HG03442 (cell line): ENCODE data around the gene PDIA5.

Source experiments
- ATAC-seq: cut with Tn5 transposase; IDR thresholded peaks from one replicate; pipeline ENCODE4 v1.9.1; 2021; ENCODE audit warnings: mild to moderate bottlenecking, moderate library complexity; ENCODE audit not compliant: unreplicated experiment

The PDIA5 gene

DNA sequence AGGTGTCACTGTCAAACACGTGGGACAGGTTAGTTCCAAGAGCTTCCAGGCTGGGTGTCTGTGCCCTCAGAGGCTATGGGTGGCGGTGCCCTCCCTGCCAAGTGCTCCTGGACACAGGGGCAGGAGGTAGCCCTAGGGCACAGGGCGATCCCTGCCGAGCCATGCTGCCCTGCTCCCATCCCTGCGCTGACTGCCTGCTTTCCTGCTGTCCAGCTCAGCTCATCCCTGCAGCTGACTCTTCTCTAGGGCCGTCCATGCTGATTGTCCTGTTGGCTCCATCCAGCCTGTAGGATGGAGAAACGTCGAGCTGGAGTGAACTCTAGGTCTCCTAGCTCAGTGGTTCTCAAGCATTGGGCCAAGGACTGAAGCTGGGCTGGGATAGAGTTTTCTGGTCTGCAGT, 3.7 kb downstream of the PDIA5 start:
- ATAC-seq: no peak

DNA sequence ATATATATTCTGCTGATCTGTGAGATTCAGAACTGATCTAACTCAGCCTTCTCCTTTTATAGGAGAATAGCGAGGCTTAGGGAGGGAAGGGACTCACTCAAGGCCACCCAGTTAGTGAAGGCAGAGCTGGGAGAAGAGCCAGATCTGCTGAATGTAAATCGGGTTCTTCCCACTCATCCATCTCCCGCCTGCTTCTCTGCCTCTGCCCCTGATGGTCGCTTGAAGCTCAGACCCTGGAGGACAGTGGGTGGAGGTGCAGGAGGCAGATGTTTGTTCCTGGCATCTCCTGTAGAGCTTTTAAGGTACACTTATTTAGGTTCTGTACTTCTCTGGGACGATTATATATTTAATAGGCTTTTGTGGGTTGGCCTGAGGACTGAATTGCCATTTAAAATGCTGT, 4.3 kb downstream of the PDIA5 start:
- ATAC-seq: no peak

DNA sequence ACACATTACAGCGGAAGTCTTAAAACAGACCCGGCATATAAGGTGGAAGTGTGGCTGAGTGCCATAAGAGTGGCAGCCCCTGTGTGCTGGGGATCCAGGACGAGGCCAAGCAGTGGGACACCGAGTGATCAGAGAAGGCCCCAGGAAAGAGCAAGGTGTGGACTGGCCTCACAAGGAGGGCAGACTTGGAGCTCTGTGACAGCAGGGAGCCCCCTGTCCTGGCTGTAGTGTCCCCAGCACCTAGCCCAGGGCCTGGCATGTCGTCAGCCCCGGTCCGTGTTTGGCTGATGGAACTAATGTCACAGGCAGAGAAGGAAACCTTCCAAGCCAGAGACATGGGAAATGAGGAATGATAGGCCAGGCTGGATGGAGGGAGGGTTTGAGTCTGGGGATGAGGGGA, 4.8 kb downstream of the PDIA5 start:
- ATAC-seq: no peak

DNA sequence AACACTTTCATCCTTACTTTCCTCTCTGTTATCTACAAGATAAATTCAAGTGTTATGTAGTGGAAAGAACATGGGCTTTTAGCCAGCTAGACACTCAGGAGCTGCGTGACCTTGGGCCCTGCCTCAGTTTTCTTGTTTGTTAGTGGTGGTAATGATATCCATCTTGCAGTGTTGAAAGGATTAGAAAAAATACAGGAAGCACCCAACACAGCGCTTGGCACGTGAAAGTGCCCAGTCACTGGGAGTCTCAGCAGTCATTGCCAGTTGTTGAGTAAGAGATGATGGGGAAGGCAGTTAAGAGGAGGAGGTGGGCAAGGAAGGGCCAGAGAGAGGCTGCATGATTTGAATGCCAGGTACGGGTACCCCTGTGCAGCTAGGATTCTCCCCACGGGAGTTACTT, 5.3 kb downstream of the PDIA5 start:
- ATAC-seq: no peak

DNA sequence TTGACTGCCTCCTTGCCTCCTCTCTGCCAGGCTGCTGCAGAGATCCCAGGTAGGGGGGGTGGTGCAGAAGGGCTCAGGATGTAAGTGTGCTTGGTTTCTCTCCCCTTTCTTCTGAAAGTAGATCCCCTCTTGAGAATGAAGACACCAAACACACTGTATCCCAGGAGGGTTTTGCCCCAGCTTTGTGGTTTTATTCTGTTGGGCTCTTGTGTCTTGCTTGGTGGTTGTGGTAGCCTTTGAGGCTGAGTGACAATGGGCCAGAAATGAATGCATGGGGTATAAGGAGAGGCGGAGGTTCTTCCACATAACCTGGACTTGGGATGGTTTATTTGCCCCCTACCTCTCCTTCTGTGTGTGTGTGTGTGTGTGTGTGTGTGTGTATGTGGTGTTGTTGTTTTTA, 5.7 kb downstream of the PDIA5 start:
- ATAC-seq: no peak

DNA sequence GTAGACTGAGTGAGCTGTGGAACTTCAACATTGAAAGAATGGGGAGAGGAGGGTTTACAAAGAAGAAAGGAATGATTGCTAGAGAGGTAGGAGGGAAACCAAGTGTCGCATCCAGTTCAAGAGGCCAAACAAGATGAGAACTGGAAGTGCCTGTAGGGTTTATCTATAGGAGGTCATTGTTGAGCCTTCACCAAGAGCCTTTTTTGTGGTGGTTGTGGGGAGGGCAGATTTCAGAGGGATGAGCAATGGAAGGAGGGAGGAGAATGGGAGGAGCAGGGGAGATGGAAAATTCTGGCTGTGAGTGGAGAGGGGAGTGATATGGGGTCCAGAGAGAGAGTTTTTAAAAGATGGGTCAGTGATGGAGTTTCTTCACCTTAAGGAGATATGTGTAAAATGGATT, 8.5 kb downstream of the PDIA5 start:
- no peak for ATAC-seq

DNA sequence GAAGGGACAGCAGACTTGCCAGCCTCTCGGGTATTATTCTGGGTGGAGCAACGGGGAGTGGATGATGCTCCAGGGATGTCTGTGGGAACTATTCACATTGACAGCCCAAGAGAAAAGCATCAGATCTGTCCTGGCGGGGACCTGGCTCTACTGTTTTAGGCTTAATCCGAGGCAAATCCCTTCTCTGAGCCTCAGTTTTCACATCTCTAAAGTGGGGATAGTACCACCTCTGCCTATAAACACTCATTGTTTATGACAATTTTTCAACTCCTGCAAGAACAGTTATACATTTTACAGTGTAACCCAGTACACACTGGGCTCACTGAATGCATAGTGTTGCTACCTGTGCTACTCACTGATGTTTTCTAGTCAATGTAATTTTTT, 9.3 kb downstream of the PDIA5 start:
- no peak for ATAC-seq

DNA sequence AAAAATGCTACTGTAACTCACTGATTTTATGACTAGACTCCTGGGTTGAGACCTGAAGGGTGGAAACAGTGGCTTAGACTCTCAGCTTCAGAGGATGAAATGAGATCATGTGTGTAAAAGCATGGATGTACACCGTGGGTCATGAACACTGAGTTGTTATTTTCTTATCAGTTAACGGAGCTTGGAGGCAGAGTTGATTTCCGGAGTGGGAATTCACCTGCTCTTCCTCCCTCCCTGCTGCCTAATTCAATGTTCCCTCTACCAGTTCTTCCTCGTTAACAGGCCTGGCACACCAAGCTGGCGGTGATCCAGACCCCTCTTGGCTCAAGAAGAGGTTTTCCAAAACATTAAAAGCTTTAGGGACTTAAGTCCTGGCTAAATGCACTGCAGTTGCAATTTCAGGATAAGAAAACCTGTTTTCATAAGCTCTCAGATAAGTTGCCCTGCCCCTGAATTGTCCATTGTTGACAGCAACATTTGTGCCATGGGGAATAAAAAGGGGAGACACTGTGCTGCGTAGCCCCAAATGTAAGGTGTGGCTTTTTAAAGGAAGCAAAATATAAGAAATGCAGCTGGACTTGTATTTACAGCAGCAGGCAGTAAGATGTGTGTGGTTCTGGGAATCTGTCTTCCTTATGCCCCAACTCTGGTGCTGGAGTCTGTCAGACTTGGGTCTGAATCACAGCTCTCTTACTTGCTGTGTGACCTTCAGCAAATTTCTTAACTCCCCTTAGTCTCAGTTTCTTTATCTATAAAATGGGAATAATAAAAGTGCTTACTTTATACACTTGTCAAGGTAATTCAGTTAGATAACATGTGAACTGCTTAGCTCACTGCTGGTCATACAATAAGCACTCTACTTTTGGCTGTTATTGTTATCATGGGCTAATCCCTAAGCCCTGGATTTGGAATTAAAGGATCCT, 9.9 kb downstream of the PDIA5 start:
- no peak for ATAC-seq

DNA sequence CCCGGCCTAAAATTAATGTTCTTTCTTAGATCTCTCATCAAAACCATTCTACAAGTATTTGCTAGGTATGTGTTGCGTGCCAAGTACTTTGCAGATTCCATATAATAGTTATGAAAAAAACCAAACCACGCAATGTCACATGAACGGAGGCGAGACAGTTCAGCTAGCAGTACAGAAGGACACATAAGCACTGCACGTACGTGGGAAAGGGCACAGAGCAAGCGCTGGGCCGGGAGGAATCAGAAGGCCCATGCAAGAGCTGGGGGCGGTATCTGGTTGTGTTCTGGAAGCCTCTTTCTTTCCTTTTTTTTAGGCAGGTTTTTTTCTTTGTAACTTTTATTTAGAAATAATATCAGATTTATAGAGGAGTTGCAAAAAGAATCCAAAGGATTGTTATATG, 11.3 kb downstream of the PDIA5 start:
- ATAC-seq: no peak

DNA sequence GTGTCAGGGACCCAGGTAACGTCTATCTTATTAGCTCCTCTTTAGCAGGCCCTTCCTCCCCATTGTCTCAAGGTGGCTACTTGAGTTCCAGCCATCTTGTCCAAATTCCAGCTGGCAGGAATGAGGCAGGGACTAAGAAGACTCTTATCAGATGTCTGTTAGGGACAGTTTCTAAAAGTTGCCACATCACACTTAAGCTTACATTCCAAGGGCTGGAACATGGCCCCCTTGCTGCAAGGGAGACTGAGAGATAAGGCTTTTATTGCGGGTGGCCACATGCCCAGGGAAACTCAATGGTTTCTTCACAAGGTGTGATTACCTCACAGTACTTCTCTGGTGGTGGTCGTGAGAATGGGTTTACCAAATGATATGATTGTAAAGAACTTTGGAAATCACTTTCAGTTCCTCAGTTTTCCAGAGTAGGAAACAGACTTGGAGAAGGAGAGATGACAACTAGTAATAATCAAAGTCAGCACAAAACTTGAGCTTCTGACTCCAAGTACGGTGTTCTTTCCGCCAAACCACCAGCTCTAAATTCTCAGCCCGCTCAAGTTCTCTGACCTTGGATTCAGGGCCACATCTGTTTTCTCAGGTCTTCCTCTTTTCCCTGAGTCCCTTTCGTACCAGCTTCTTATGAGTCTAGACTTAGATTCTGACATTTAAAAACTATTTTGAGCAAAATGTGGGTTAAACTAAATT, 14.2 kb downstream of the PDIA5 start:
- ATAC-seq: no peak

DNA sequence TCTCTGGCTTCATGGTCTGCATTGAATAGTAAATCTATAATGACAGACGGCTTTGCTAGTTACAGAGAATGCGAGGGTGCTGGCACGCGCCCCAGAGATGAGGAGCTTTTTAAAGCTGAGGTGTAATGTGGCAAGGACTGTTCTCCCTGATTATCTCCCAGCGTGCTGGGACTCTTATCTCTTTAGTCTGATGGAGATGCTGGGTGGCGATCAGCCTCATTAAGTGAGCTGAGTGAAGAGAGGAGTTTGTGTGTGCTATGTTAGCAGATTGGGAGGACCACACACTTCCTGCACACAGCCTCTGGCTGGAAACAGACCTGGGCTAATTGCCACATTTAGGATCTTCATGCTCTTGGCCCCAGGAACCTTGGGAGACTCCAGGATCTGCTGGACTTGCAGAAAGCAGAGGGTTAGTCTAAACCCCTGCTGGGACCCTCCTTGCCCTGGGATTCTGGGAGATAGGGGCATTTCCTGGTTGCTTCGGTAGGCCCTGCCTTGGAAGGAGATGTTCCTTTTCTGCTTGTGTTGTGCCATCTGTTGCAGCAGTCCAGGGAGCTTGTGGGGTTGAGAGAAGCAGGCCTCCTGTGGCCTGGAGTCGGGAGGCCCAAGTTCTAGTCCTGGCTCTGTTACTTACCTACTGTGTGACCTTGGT, 15.0 kb downstream of the PDIA5 start:
- ATAC-seq: no peak

DNA sequence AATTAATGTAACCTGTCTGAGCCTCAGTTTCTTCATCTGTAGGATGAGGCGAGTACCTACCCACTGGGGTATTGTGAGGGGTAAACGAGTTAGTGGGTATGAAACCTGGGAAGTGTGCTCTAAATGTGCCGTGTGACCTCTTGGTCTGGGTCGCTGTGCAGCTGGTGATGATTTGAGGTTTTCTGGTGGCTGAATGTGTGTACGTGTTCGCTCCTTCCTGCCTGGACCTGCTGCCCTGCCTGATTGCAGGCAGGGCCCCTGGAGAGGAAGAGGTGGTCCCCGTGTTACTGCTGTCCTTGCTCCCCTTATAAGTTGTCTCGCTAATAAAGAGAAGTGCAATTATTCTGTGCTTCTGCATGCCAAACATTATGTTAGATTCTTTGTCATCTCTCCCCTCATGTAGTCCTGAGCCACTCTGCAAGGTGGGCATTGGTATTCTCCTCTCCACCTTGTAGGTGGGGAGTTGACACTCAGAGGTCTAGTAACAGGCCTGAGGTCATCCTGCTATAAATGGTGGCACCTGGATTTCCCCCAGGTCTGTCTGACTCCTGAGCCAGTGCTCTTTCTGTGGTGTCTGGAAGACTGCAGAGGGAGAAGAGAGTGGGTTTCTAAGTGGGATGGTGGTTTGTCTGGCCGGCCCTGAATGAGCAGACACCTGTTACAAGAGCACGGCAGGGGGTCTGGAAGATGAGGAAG, 15.7 kb downstream of the PDIA5 start:
- peak; percentile 81 for ATAC-seq

DNA sequence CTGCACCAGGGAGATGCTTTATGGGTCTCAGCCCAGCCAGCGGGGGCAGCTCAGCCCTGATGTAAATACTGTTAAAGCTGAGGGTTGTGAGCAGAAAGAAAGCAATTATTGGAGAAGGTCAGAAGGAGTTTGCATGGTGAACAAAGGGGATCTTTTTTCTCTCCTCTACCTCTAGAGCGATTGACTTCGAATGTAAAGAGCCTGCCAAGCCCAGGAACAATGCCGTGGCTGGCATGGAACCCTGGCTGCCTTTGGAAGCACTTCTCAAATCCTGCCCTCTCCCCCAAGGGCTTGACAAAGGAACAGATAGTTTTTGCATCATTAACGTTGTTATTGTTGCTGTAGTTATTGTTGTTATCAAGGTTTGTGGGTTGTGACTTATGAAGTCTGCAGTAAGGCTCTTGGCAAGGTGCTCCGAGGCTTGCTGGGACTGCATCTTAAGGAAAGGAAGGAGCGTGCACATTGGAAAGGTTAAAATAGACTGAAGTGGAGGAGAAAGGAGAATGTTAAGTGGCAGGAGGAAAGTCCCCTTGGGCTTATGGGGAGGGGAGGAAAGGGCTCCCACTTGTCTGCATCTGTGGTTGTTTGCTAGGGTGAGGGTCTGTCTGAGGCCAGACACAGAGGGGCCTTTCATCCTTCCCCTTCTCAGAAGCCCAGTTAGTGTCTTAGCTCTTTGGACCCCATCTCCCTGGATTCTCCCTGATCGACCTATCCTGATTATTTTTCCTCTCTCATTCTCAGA, 16.7 kb downstream of the PDIA5 start:
- no peak for ATAC-seq

DNA sequence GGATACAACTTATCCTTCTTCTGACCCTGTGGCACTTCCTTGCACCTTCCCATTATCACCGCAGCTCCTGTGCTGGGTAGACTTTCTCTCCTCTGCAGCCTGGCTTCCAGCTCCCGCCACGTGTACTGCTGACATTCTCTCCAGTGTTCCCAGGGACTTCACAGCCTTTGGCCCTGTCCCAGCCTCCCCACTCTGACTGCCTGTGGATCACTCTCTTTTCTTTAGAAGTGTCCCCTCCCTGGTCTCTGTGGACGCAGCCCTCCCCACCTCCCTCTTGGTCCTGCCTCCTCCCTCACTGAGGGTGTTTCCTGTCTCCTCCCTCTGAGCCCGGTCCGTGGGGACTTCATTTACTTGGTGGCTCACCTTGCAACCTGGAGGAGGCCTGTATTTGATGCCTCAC, 17.4 kb downstream of the PDIA5 start:
- no peak for ATAC-seq

DNA sequence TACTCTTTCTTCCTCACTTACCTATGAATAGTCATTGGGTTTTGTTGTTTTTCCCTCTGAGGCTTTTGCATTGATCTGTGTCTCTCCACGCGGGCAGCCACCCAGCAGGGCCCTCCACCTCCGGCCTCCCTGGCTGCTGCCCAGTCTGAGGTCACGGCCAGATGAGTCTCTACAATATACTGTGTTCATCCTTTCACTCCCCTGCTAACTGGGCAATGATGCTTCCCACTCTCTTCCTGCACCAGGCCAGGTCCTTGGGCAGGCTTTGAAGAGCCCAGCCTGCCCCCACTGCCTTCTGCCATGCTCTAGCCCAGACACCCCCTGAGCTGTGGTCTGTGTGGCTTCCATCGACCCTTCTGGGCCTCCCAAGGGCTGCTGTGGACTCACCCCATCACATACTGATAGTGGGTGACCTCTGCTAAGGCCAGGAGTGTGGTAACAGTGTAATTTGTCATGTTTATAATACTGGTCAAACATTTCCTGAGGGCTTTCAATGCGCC, 18.0 kb downstream of the PDIA5 start:
- ATAC-seq: no peak

DNA sequence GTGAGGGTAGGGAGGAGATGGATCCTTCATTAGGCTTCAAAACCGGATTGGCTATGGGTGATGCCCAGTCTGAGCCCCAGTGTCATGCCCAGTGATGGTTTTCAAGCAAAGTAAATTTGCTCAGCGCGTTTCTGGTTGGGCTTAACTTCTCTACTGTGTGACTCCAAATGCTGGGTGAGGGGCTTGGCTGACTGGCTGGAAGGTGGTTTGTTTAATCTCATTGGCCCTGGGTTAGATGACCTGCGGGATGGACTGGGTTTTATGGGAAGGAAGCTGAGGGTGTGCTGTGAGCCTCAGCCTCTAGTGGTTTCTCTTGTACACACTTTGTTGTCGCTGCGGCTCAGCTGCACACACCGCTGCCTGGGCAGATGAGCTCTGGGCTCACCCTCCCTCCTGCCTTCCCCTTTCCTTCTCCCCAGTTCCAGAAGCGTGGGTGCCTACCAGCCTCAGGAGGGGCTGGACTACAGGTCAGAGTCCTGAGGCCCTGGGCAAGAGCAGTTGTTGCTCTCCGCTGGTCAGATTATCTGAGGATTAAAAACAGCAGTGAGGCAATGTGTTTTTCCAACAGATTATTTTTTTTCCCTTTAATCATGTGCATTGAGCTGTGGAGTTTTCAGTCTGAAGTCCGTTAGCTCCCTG, 18.6 kb downstream of the PDIA5 start:
- ATAC-seq: no peak

DNA sequence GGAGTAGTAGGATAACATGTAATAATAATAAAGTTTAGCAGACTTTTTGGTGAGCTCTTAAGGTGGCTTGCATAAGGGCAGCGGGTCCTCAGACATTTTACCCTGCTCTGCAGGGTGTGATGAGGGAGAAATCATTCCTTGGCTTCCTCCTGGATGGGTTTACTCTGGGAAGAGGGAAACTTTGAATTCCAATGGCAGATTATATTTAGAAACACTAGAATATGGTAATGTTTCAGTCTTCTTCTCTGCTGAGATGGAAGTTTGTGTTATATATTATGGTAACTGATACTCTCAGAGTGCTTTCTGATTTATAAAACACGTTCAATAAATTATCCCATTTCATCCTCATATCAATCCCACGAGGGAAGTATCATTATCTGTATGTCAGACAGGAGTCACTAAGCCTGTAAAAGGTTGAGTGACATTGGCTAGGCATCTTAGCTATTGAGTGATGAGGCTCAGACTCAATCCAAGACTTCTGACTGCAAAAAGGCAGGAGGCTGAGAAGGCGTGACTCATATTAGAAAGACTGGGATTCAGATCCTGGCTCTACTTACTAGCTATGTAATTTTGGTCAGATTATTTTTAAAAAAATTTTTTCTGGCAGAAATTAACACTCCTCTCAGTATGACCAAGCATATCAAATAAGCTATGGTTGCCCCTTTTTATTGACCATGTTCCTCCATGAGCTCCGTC, 19.3 kb downstream of the PDIA5 start:
- ATAC-seq: no peak

DNA sequence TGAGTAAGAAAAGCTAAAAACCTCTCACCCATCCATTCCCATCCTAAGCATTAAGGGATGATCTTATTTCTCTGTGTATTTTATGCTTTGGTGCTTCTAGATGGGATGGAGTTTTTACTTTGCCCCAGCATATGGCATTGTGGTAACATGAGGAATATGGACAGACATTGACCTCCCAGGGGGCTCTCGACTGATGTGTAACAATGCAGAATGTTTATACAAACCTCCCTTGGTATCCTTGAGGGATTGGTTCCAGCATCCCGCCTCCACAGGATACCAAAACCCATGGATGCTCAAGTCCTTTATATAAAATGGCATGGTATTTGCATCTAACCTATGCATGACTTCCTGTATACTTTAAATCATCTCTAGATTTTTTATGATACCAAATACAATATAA, 21.6 kb downstream of the PDIA5 start:
- no peak for ATAC-seq

DNA sequence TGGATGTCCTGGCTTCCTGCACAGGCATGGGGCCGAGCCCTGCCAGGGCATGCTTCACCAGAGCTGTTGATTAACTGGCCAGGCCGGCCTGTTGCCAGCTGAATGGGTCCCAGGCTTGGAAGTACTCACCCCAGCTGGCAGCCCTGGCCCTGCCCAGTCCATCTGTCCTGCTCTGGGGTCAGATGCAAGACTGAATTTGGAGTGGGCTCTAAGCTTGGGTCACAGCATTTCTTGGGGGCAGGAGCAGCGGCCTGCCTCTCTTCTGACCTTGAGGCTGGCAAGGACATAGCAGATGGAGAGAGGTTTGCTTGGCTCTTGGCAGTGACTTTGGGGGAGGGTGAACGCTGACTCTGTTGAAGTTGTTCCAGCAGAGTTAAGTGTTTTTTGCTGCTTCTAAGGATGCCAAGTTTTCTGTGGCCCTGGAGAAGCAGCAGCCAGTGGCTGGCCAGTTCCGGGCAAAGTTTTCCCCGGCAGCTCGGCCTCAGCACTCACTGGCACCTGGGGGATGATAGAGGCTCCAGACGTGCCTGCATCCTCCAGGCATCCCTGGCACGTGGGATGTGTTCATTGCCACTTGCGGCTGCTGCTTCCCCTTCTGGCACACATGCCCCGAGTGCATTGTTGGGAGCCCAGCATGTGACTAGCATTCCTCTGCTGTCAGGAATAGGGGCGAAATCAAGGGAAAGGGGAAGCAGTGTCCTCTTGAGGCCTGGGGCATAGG, 22.9 kb downstream of the PDIA5 start:
- ATAC-seq: no peak
